Activated T-cell treated with anti-CD3 and anti-CD28 coated beads, Interleukin-2, amount 50 U/mL, for 72 hours (primary cell): Measurements from ENCODE around the gene ARHGEF18. TPM values are rescaled to one million over a fixed set of nuclear protein-coding genes. Genes with fewer than 3 reads are reported as not detected.
A peak's percentile ranks its signal among the peaks of the same experiment; 100 is the strongest.

Source experiments
- ATAC-seq, 2 donors: fragments of 150-1000 bp; cut with Tn5 transposase; replicated peaks in 1 of 2; 2 replicates each; pipeline ENCODE4 v1.10.0; 2021; ENCODE audit warnings: moderate library complexity in 2 of 2, mild to moderate bottlenecking in 1 of 2
- DNase-seq, 2 donors: peaks; one replicate each; pipeline ENCODE4 v3.0.0; 2021 to 2022; ENCODE audit warnings: mixed read lengths in 1 of 2
- H3K27ac Mint-ChIP-seq: one replicate; pipeline ENCODE4 v1.8.0; 2022; ENCODE audit warnings: mild to moderate bottlenecking, moderate library complexity, mixed read lengths
- H3K27me3 Mint-ChIP-seq: one replicate; pipeline ENCODE4 v1.8.0; 2022; ENCODE audit warnings: low read depth, mixed read lengths
- H3K36me3 Mint-ChIP-seq, 2 donors: one replicate each; pipeline ENCODE4 v1.8.0; 2022; ENCODE audit warnings: mixed read lengths in 2 of 2, mild to moderate bottlenecking in 1 of 2; ENCODE audit not compliant: insufficient read depth in 2 of 2
- H3K4me1 Mint-ChIP-seq: one replicate; pipeline ENCODE4 v1.8.0; 2022; ENCODE audit warnings: low read depth, mixed read lengths
- H3K4me3 Mint-ChIP-seq, 2 donors: one replicate each; pipeline ENCODE4 v1.8.0; 2022; ENCODE audit warnings: mild to moderate bottlenecking in 2 of 2, mixed read lengths in 2 of 2, moderate library complexity in 2 of 2
- H3K9me3 Mint-ChIP-seq, 2 donors: one replicate each; pipeline ENCODE4 v1.8.0; 2022; ENCODE audit warnings: mixed read lengths in 2 of 2
- total RNA-seq, 2 donors: library from RNA; stranded (reverse); gene quantifications; one replicate each; pipeline ENCODE4 v1.2.3, GENCODE V29; 2022

Gene ARHGEF18
- total RNA-seq, 2 donors from 2014 or later = 32.8 to 42.7 TPM

- Mint-ChIP-seq H3K9me3 (no peaks in the 10 kb centered on the region), H3K27ac (no peak overlapping the region), H3K4me3 (no peak overlapping the region), H3K36me3 (no peaks in the 10 kb centered on the region), H3K27me3 (no peaks in the 10 kb centered on the region), H3K4me1 (no peaks in the 10 kb centered on the region)
- ATAC-seq (no peak), DNase-seq (no peak)
Observed at GRCh38 chr19:7376151-7376852, 27.6 kb downstream of the ARHGEF18 start.

- DNase-seq = no peak
- Mint-ChIP-seq H3K9me3 (no peaks in the 10 kb centered on the region), H3K27me3 (no peaks in the 10 kb centered on the region), H3K36me3 (no peaks in the 10 kb centered on the region), H3K4me1 (no peaks in the 10 kb centered on the region), H3K27ac (no peak overlapping the region), H3K4me3 (no peak overlapping the region)
- ATAC-seq = no peak
Observed at GRCh38 chr19:7377196-7377595, 28.5 kb downstream of the ARHGEF18 start.

GRCh38 chr19:7381073-7381390 is 32.3 kb downstream of the ARHGEF18 start:
- Mint-ChIP-seq H3K9me3 (no peaks in the 10 kb centered on the region), H3K27ac (peak overlapping the region; percentile 4), H3K4me3 (no peak overlapping the region), H3K36me3 (no peaks in the 10 kb centered on the region), H3K4me1 (peaks cover 6% of the 10 kb centered on the region), H3K27me3 (no peaks in the 10 kb centered on the region)
- DNase-seq (no peak), ATAC-seq (no peak)

- no peak overlapping the region for H3K27ac Mint-ChIP-seq
- no peaks in the 10 kb centered on the region for H3K9me3 Mint-ChIP-seq
- H3K27me3 Mint-ChIP-seq = no peaks in the 10 kb centered on the region
- no peak for ATAC-seq
- no peak overlapping the region for H3K4me3 Mint-ChIP-seq
- peaks cover 23% of the 10 kb centered on the region for H3K4me1 Mint-ChIP-seq
- no peaks in the 10 kb centered on the region for H3K36me3 Mint-ChIP-seq
- no peak for DNase-seq
Observed at GRCh38 chr19:7382694-7383093, 34.0 kb downstream of the ARHGEF18 start.

- H3K4me1 Mint-ChIP-seq = peaks cover 25% of the 10 kb centered on the region
- H3K9me3 Mint-ChIP-seq = no peaks in the 10 kb centered on the region
- no peak overlapping the region for H3K27ac Mint-ChIP-seq
- ATAC-seq (no peak), DNase-seq (no peak)
- H3K4me3 Mint-ChIP-seq = no peak overlapping the region
- no peaks in the 10 kb centered on the region for H3K27me3 Mint-ChIP-seq
- no peaks in the 10 kb centered on the region for H3K36me3 Mint-ChIP-seq
Observed at GRCh38 chr19:7383284-7383683, 34.5 kb downstream of the ARHGEF18 start.

GRCh38 chr19:7385062-7385461 is 36.3 kb downstream of the ARHGEF18 start:
- H3K27me3 Mint-ChIP-seq = no peaks in the 10 kb centered on the region
- no peaks in the 10 kb centered on the region for H3K36me3 Mint-ChIP-seq
- no peak for ATAC-seq
- no peak for DNase-seq
- no peak overlapping the region for H3K4me3 Mint-ChIP-seq
- no peaks in the 10 kb centered on the region for H3K9me3 Mint-ChIP-seq
- H3K27ac Mint-ChIP-seq = no peak overlapping the region
- H3K4me1 Mint-ChIP-seq = peaks cover 25% of the 10 kb centered on the region

GRCh38 chr19:7386308-7386707 is 37.6 kb downstream of the ARHGEF18 start:
- peak overlapping the region; percentile 60 for H3K27ac Mint-ChIP-seq
- H3K4me1 Mint-ChIP-seq = peaks cover 25% of the 10 kb centered on the region
- H3K36me3 Mint-ChIP-seq = no peaks in the 10 kb centered on the region
- ATAC-seq (peak in 1 of 2 donors; percentile 53), DNase-seq (peak; percentile 10 to 43)
- no peaks in the 10 kb centered on the region for H3K9me3 Mint-ChIP-seq
- H3K4me3 Mint-ChIP-seq = peak overlapping the region; percentile 20 to 36
- H3K27me3 Mint-ChIP-seq = no peaks in the 10 kb centered on the region

GRCh38 chr19:7386769-7387168 is 38.0 kb downstream of the ARHGEF18 start:
- Mint-ChIP-seq H3K9me3 (no peaks in the 10 kb centered on the region), H3K4me1 (peaks cover 25% of the 10 kb centered on the region), H3K4me3 (peak overlapping the region in 1 of 2 donors; percentile 92), H3K27me3 (no peaks in the 10 kb centered on the region), H3K27ac (peak overlapping the region; percentile 96), H3K36me3 (no peaks in the 10 kb centered on the region)
- ATAC-seq (no peak), DNase-seq (no peak)

- Mint-ChIP-seq H3K4me1 (peaks cover 36% of the 10 kb centered on the region), H3K9me3 (no peaks in the 10 kb centered on the region), H3K27me3 (no peaks in the 10 kb centered on the region), H3K36me3 (peaks cover 0 to 3% of the 10 kb centered on the region in 2 donors), H3K4me3 (no peak overlapping the region), H3K27ac (no peak overlapping the region)
- DNase-seq (no peak), ATAC-seq (no peak)
Observed at GRCh38 chr19:7391218-7391670, 42.5 kb downstream of the ARHGEF18 start.

- Mint-ChIP-seq H3K9me3 (no peaks in the 10 kb centered on the region), H3K36me3 (peaks cover 0 to 3% of the 10 kb centered on the region in 2 donors), H3K27ac (peak overlapping the region; percentile 59), H3K4me3 (peak overlapping the region; percentile 51 to 97), H3K27me3 (no peaks in the 10 kb centered on the region), H3K4me1 (peaks cover 27% of the 10 kb centered on the region)
- no peak for ATAC-seq
- no peak for DNase-seq
Observed at GRCh38 chr19:7393459-7393858, 44.7 kb downstream of the ARHGEF18 start.

GRCh38 chr19:7393939-7394730 is 45.4 kb downstream of the ARHGEF18 start:
- Mint-ChIP-seq H3K4me3 (peak overlapping the region; percentile 92 to 97), H3K27me3 (no peaks in the 10 kb centered on the region), H3K4me1 (peaks cover 33% of the 10 kb centered on the region), H3K27ac (peak overlapping the region; percentile 71), H3K9me3 (no peaks in the 10 kb centered on the region), H3K36me3 (peaks cover 0 to 3% of the 10 kb centered on the region in 2 donors)
- DNase-seq (no peak), ATAC-seq (no peak)

- H3K27me3 Mint-ChIP-seq = no peaks in the 10 kb centered on the region
- H3K36me3 Mint-ChIP-seq = peaks cover 0 to 3% of the 10 kb centered on the region in 2 donors
- no peaks in the 10 kb centered on the region for H3K9me3 Mint-ChIP-seq
- ATAC-seq (peak; percentile 91 to 95), DNase-seq (peak; percentile 90 to 98)
- peaks cover 40% of the 10 kb centered on the region for H3K4me1 Mint-ChIP-seq
- peak overlapping the region; percentile 92 to 97 for H3K4me3 Mint-ChIP-seq
- peak overlapping the region; percentile 96 for H3K27ac Mint-ChIP-seq
Observed at GRCh38 chr19:7394731-7395359, 46.1 kb downstream of the ARHGEF18 start.
